Esophagus muscularis mucosa (tissue), 4 donors: ENCODE data around the gene SIRT1.

Source experiments
- EP300 ChIP-seq: sonication (generic); formaldehyde crosslinking; IDR thresholded peaks from one replicate; pipeline ENCODE4 v1.6.1; 2017; ENCODE audit warnings: antibody characterized with exemption
- POLR2AphosphoS5 ChIP-seq, 2 donors: sonication (generic); formaldehyde crosslinking; IDR thresholded peaks; one replicate each; pipeline ENCODE4 v1.6.1; 2017; ENCODE audit warnings: antibody characterized with exemption in 2 of 2
- TF ChIP-seq, protein P1 (sequence below), 3 experiments: fragments of 200-600 bp in 2 of 3; fragments of 450-650 bp in 1 of 3; sonication (generic) in 2 of 3; IDR thresholded peaks; one replicate each; pipeline ENCODE4 v1.5.1; 2017 to 2019; ENCODE audit warnings: antibody characterized with exemption in 3 of 3, mild to moderate bottlenecking in 2 of 3, moderate library complexity in 1 of 3

DNA sequence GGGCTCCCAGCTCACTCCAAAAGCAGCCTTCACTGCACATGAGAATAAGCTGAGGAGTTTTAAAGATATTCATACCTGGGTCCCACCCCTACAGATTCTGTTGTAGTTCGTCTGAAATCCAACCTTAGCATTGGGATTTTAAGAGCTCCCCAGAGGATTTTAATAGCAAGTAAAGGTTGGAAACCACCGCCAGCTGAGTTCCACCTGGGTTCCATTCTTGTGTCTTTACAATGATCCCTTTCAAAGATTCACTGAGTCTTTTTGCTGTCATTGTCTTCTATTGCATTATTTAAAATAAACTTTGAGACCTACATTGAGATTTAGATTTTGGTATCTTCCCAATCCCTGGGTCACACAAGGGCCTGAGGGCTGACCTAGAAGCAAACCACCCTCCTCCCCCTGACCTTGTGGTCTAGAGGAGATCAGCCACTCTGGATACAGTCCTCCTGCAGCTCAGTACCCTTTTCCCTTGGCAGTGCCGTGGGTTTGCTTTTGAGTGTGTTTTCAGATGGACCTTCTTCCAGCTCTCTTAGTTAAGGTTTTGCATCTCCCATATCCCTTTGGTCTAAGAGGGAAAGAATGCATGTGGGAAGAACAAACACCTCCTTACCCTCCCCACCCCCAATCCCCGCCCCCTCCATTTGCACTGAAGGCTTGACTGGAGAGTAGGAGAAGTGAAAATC, 22.6 kb upstream of the SIRT1 start:
- TF ChIP-seq, protein P1, sequence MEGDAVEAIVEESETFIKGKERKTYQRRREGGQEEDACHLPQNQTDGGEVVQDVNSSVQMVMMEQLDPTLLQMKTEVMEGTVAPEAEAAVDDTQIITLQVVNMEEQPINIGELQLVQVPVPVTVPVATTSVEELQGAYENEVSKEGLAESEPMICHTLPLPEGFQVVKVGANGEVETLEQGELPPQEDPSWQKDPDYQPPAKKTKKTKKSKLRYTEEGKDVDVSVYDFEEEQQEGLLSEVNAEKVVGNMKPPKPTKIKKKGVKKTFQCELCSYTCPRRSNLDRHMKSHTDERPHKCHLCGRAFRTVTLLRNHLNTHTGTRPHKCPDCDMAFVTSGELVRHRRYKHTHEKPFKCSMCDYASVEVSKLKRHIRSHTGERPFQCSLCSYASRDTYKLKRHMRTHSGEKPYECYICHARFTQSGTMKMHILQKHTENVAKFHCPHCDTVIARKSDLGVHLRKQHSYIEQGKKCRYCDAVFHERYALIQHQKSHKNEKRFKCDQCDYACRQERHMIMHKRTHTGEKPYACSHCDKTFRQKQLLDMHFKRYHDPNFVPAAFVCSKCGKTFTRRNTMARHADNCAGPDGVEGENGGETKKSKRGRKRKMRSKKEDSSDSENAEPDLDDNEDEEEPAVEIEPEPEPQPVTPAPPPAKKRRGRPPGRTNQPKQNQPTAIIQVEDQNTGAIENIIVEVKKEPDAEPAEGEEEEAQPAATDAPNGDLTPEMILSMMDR (IDR thresholded peaks at IDR 0.05), result no peak
- TF ChIP-seq POLR2AphosphoS5 (IDR thresholded peaks at IDR 0.05) (no peak), EP300 (no peak)
